HG02588 (cell line): ENCODE results near the gene SMIM17.

Experiments used
- ATAC-seq: cut with Tn5 transposase; IDR thresholded peaks from one replicate; pipeline ENCODE4 v1.9.1; 2021; ENCODE audit warnings: mild to moderate bottlenecking, moderate library complexity; ENCODE audit not compliant: unreplicated experiment

Gene SMIM17

DNA sequence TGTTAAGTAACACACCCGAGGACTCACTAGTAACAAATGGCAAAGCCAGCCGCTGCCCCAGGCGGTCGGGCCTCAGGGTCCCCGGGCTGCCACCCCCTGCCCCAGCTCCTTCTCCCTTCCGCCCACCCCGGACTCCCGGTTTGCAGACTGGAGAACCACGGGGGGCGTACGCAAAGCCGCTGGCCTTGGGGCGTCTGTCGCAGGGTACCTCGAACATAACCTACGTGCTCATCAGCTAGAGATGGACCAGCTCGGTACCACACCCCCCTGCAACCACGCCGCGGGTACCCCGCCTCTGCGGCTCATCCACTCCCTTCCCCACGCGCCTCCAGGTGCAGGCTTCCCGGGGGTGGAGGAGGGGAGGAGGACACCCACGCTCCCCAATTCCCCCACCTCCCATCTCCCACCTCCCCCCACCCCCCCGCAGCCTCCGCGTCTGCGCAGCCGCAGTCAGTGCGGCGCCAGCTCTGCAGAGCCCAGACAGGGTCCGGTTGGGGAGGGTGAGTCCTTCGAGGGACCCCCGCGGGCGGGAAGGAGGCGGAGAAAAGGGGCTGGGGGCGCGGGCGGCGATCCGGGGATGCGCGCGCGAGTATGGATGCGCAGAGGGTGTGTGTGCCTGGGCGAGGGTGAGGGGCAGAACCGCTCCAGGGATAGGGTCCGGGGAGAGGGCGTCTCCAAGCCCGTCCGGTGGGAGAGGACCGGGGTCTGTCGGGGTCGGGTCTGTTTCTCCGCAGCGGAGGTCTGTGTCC lies at the start of gene SMIM17:
Gene SMIM17 (plus strand): TSS at position 449 of the 749 bp plus-strand sequence. CDS start 2,509 bp downstream, outside the sequence.
- no peak for ATAC-seq

DNA sequence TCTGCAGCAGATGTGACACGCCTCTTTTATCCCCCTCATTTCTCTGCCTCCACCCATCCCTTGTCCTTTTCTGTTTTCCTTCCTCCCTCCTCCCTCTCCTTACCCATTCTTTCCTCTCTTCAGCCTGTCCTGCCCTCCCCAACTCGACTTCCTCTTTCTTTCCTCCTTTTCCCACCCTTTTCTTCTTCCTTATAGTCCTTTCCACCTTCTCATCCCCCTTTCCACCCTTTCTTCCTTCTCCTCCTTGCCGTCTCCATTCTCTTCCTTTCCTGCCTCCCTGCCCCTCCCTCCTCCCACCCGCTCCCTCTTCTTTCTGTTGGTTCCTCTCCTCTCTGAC lies 48.5 kb upstream of the SMIM17 start:
- ATAC-seq, result no peak

DNA sequence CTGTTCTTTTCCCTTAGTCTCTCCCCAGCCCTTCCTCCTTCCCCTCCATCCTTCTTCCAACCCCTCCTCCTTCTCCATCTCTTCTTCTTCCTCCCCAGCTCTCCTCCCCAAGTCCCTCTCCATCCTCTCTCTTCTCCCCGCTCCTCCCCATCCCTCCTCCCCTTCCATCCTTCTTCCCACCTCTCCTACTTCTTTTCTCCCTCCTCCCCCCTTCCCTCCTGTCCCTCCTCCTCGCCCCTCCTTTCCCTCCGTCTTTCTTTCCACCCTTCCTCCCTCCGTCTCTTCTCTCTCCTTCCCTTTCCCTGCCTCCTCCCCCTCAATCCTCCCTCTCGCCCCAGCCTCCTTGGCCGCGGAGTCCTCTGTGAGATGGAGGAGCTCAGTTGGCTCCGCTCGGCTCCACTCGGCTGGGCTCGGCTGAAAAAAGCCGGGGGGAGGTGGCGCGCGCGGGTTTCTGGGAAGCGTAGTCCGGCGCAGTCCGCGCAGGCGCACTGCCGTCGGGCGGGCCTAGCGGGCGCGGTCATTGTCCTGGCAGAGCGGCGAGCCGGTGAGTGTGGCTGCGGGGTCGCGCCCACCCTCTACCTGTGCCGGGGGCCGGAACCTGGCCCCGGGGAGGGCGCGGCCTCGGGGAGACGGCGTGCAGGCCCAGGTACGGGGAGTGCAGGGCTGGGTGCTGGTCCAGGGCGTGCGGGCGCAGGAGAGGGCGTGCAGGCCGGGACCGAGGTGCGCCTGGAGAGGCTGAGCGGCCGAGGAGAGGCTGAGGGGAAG lies 48.0 kb upstream of the SMIM17 start, which contains the start of gene ZNF71:
Gene ZNF71 (plus strand): TSS at position 520 of the 765 bp plus-strand sequence. CDS start 6,257 bp downstream, outside the sequence.
- ATAC-seq, result peak; percentile 88

DNA sequence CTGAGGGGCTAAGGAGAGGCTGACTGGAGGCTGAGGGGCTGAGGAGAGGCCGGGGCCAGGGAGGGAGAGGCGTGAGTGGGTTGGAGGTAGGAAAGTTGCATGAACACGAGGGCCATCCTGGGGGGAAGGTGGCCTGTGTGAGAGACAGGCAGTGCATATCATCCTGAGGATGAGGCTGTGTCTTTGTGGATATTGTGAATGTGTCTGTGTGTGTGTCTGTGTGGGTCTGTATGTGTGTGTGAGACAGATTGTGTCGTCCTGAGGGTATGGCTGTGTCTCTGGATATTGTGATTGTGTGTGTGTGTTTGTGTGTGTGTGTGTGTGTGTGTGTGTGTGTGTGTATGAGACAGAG lies 47.4 kb upstream of the SMIM17 start:
- no peak for ATAC-seq

DNA sequence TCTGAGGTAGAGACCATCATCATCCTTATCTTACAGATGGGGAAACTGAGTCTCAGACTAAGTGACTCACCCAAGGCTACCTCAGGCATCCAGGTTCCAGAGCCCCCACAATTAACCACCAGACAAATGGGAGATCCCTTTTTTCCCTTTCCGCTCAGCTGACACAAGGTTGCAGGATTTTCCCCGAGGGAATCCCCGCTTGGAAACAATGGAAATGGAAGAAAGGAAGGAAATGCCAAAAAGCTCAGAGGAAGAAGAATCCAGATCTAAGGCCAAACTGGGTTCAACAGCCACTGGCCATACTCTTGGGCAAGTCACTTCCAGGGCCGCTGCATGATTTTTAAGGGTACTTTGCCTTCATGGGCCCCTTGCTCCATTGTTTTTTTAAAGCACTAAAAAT lies 46.3 kb upstream of the SMIM17 start:
- no peak for ATAC-seq

DNA sequence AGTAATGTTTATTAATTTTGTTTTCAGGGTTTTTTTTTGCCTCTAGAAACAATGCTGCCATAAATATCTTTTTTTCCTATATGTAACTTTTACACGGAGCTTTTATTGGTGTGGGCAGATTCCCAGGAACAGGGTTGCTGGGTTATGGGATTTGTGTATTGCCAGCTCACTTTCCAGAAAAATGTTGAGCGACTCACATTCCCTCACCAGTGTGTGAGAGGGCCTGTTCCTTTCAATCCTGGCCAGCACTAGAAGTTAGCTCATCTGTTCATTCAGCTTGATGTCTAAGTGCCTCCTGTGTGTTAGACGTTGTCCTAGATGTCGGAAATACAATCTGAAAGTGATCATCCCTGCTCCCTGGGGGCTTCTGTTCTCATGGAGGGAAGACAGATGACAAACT lies 45.3 kb upstream of the SMIM17 start:
- no peak for ATAC-seq

DNA sequence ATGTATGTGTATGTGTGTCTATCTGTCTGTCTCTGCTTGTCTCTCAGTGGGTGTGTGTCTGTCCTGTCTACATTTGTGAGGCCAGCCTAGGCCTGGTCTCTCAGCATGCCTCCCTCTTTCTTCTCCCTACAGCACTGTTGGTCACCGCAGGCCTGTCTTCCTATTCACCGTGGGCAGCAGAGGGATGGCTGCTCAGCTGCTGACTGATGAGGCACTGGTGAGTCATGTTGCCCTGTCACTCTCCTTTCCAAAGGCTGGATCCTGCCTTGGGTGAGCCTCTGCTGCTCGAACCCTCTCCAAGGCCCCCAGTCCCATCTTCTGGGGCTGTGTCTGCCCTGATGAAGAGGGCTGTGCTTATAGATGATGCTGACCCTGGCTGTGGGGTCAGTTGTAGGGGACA lies 41.6 kb upstream of the SMIM17 start:
- ATAC-seq, result no peak

DNA sequence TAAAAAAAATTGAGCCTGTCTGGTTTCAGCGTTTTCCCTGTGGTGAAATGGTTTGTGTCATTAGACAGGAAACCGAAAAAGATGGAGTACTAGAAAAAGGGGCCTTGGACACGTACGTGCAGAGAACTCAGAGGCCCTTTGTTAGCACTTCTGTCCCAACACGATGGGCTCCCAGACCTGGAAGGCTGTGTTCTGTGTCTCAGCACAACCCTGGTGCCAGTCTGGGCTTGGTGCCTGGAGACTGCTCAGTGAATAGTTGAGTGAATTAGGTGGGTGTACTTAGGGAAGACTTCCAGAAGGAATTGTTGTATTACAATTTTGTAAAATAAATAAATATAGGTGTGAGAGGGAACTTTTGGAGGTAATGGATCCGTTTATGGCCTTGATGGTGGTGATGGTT lies 39.1 kb upstream of the SMIM17 start:
- ATAC-seq, result no peak

DNA sequence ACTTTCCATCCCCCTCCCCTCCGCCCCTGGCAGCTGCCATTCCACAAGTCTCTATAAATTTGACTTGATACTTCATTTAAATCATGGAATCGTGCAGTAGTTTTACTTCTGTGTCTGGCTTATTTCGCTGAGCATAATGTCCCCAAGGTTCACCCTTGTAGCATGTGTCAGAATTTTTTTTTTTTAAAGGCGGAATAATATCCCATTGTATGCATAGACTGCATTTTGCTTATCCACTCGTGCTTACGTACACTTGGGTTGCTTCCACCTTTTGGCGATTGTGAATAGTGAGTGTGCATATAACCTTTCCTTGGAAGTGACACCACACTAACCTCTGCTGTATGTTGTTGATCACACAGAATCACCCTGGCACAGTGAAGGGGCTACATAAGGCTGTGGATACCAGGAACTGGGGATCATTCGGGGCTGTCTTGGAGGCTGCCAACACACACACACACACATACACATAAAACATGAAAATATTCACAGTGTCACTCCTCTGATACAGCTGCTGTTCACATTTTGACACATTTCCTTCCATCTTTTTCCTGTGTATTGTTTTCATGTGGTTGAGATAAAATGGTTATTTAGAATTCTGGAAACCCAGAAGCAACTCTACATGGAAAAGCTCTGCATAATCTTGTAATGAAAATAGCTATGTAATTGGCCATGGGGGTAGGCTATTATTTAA lies 34.5 kb upstream of the SMIM17 start:
- ATAC-seq, result no peak

DNA sequence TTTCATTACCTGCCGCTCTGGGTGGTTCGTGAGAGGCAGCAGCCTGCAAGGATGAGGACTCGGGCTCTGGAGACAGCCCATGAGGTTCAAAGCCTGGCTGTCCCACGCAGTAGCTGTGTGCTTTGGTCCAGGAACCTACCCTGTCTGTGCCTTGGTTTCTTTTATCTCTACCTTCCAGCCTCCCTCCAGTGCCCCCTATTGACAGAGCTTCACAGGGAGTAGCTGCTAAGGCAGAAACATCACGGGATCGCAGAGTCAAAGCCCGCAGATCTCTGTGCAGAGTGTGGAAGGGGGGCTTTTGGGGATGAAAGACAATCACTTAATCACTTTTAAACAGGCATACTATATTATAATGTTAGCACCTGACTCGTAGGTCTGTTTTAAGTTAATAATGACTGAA lies 31.7 kb upstream of the SMIM17 start:
- no peak for ATAC-seq

DNA sequence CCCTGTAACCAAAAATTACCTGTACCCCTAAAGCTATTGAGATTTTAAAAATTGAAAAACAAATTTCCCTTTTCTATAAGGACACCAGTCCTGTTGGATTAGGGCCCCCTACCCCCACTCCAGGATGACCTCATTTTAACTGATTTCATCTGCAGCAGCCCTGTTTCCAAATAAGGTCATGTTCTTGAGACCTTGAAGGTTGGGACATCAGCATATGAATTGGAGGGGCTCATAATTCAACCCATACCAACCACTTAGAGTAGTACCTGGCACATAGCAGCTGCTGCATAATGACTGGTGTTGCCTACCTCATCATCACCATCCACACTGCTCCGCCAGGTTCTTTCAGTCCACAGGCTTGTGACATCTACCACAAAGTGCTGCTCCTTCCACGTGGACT lies 30.2 kb upstream of the SMIM17 start:
- no peak for ATAC-seq

DNA sequence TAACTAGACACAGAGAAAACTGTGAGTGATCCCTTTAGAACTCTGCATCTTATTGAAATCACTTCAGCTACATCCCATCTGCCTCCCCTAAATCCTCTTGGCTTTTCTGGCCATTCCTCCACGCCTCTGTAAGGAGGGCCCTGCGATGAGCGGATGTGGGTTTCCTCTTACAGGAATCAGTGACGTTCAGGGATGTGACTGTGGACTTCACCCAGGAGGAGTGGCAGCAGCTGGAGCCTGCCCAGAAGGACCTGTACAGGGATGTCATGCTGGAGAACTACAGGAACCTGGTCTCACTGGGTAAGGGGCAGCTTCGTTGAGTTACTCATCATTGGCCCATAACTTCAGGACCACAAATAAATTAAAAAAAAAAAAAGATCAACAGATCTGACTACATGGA lies 29.3 kb upstream of the SMIM17 start:
- no peak for ATAC-seq

DNA sequence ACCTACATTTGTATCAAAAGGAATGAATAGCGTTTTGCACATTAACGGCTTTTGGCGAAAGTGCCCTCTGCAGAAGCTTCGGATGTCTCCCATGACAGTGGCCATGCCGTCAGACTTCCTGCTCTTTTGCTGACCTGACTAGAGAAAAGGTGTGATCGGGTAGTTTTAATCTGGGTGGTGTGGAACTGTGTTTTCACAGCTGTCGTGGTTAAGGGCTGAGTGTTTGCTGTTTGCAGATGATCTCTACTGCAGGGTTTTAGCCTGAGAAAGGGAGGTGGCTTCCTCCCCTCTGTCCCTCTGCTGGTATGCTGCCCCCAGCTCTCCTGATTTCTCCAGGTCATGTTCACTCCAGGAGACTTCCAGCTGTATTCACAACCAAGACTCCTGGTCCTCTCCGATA lies 25.4 kb upstream of the SMIM17 start:
- ATAC-seq, result no peak

DNA sequence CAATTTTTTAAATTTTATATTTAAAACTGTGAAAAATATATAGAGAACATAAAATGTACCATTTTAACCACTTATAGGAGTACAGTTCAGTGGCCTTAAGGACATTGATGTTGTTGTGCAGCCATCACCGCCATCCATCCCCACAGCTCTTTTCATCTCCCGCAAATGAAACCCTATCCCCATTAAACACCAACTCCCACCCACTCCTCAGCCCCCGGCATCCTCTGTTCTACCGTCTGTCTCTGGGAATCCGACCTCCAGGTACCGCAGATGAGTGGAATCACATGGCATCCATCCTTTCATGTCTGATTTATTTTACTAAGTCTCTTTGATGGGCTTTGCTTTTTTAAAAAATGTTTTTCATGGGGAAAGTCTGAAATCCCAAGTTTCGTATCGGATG lies 23.8 kb upstream of the SMIM17 start:
- no peak for ATAC-seq

DNA sequence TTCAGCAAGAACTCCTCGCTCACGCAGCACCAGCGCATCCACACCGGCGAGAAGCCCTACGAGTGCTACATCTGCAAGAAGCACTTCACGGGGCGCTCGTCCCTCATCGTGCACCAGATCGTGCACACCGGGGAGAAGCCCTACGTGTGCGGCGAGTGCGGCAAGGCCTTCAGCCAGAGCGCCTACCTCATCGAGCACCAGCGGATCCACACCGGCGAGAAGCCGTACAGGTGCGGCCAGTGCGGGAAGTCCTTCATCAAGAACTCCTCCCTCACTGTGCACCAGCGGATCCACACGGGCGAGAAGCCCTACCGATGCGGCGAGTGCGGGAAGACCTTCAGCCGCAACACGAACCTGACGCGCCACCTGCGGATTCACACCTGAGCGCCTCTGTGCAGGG lies 20.6 kb upstream of the SMIM17 start:
- no peak for ATAC-seq

DNA sequence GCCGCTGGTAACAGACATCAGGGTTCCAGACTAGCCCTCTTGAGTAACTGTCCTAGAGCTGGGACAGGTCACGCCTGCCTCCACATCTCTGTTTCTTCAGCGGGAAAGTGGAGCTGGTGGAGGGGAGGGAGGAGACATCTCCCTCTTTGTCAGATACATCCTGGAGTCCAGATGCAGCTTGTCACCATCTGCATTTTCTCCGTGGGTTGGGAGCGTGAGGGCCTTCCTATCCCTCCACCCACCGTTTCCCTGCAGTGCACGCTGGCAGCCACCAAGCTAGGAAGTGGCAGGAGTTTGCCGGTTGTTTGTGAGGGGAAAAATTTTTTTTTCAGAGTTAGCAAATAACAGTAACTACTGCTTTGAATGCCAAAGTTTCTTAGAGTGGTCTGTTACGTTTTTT lies 20.0 kb upstream of the SMIM17 start:
- no peak for ATAC-seq

DNA sequence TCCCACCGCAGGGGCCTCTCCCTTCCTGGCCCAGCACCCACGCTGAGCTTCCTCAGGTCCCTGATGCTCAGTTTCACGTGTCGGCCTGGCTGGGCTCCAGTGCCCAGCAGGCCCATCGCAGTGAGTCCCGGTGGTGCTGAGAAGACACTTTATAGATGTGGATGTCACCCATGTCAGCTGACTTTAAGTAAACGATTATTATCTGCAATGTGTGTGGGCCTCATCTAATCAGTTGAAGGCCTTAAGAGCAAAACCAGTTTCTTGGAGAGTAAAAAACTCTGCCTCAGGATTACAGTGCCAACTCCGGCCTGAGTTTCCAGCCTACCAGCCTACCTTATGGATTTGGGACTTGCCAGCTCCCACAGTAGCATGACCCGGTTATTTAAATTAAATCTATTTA lies 17.3 kb upstream of the SMIM17 start:
- no peak for ATAC-seq

DNA sequence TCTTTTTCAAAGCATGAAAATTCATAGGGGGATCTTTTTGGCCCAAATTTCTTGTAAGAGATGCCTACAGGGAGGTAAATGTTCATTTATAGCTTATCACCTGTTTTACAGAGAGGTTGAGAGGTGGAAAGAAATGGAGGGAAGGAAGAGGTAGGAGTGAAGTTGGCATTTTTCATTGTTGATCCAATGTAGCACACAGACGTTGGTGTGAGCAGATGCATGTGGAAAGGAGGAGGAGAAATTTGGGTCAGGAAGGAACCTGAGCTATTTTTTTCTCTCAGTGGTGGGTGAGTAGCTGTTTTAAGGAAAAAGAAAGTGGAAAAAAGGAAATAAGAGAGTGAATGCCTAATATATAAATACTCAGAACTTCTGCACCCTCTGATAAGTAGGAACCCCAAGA lies 9.9 kb upstream of the SMIM17 start:
- ATAC-seq, result no peak

DNA sequence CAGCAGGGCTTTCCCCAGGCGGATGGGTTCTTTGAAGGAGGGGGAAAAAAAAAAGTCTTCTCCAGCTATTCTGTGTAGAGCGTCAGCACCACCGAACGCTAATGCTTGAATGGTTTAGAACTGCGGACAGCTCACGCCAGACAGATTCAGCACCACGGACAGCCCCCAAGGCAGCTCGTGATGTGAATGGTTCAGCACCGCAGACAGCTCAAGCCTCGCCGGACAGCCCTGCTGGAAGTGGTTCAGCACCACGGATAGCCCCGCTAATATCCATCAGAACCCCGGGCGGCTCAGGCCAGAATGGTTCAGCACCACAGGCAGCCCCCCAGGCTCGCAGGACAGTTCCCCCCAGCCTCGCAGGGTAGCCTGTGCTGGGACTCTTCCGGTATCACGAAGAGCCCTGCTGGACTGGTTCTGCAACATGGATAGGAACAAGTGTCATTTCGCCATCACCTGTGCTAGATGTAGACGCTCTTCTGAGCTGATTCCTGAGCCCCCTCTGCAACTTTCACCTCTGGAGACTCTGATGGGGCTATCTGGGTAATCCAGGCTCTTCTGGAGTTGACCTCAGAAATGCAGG lies 4.9 kb upstream of the SMIM17 start:
- ATAC-seq, result no peak

DNA sequence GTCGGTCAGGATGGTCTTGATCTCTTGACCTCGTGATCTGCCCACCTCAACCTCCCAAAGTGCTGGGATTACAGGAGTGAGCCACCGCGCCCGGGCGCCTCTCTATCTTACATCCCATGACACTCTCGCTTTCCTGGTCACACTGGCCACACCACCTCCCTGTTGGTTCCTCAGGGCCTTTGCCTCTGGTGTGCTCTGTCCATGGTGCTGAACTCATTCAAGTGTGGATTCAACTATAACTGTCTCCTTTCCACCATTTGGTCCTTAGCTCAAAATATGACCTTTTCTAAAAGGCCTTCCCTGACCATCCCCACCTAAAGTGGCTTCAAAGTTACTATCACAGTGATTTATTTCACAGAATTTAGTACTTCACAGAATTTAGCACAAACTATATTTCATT lies 3.7 kb upstream of the SMIM17 start:
- ATAC-seq, result no peak

DNA sequence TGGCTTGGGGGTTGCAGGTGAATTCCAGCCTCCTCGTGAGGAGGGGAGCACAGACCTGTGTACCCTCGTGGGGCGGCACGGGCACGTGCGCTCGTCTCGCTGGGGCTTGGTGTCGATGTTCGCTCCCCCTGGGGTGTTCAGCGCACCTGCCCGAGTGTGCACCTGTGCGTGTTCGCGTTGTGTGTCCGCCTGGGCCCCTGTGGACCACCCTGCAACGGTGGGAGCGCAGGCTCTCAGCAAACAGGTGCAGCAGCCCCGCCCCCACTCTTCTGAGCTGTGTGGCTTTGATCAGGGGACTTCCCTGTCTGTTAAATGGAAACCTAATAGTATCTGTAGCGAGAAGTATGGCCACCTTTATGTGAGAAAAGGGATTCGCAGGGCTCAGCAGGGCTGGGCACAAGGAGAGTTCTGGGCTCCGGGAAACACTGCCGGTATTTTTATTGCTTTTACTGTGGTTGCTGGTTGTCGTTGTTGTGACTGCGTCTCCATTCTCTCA lies 549 bp downstream of the SMIM17 start:
- ATAC-seq, result no peak
